Measurements from ENCODE around the gene KBTBD7.
"Not testable (repeated sequence)": the region's sequence is repeated elsewhere in the genome, so short reads cannot be mapped to it uniquely, and the experiment has no call there.

The KBTBD7 gene

DNA sequence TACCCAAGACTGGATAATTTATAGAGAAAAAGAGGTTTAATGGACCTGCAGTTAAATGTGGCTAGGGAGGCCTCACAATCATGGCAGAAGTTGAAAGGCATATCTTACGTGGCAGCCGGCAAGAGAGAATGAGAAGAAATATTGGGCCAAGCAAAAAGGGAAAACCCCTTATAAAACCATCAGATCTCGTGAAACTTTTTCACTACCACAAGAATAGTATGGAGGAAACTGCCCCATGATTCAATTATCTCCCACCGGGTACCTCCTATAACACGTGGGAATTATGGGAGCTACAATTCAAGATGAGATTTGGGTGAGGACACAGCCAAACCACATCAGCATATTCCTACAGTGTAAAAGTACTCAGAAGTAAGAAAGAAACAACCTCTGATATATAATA is 4.7 kb upstream of the KBTBD7 start:
- no peak for DNase-seq (ENCODE audit: low spot score)

DNA sequence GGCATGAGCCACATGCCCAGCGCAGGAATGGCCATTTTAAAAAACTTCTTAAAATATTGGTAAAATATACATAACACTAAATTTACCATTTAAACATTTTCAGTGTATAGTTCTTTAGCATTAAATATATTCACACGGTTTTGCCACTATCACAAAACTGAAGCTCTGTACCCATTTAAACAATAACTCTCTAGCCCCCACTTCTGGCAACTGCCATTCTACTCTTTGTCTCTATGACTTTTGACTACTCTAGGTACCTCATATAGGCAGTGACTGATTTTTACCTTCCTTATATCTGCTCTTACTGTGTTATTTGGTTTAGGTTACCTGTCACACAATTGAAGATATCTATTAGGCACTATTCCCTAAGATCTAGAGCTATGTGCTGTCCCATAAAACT is 2.3 kb upstream of the KBTBD7 start:
- DNase-seq (ENCODE audit: low spot score): no peak

DNA sequence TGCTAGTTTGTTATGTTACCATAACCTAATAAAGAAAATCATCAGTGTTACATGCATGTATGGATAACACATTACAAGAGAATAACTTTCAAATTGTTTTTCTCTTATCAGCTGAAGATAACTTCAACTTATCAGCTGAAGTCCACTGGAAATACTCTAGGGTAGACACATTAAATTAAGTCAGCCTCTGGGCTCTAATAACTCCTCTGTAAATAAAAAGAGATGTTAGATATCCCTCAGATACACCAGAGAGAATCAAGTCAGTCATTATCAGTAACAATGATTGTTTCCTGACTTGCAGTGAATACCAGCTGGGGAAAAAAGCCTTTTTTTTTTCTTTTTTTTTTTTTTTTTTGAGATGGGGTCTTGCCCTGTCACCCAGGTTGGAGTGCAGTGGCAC is 1.6 kb upstream of the KBTBD7 start:
- DNase-seq (ENCODE audit: low spot score): no peak

DNA sequence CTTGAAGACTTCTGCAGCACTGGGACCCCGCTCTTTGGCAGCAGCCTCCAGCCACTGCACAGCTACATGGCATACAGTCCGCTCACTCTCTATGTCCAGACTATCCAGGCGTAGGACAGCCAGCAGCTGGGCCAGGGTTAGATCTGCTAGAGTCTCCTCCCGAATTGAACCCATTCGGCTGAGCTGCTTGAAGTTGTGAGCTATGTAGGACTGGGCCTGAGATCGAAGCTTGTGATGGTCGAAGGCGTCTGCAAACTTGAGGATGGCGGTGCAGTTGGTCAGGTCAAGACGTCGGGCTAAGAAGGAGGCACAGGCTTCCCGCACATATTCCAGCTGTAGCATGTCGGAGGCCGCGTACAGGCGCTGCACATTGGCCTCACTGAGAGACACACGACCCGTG is 900 bp downstream of the KBTBD7 start:
- no peak for DNase-seq (ENCODE audit: low spot score)

DNA sequence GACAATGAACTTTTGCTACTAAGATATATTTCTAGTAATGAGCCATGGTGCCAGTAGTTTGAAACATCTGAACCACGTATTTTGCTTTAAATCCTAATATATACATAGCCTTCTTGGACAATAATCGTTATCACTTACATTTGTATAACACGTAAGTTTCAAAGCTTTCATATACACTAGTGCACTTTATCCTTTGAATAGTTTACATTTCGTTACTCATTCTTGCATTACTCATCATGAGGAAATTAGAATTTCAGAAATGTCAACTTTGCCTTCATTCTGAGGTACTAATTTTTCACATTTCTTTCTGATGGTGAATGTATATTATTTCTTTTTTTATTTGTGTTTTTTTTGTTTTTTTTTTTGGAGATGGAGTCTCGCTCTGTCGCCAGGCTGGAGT is 5.8 kb downstream of the KBTBD7 start:
- DNase-seq (ENCODE audit: low spot score): no peak

DNA sequence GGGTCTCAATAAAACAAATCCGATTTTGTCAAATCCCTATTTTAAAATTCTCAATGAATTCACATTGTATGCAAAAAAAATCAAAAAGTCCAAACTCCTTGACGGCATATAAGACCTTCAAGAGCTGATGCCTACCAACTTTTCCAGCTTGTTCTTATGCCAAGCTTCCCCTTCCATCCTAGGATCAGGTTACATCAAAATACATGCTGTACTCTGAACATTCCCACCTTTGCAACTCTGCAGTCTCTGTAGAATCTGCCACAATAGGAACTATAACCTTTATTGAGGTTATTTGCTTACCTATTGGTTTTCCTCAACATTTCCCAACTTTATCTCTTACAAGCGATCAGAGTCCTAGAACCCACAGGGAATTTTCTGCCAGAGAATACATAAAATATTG is 7.9 kb downstream of the KBTBD7 start:
- no peak for DNase-seq (ENCODE audit: low spot score)

DNA sequence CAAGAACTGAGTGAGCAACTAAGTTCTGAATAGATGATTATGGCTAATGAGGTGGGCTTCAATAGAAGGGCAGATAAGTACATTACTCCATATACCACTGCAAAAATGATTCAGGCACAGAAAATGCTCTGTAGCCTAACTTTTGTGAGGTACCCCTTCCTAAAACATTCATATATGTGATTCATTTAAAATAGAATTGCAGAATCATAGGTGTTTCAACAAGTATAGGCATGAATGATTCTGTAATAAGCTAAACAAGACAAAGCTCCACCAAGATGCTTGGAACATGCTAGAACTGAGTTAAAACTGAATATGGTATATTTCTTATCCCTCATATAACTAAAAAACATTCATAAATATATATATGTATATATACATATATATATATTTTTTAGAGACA is 12.1 kb downstream of the KBTBD7 start:
- DNase-seq (ENCODE audit: low spot score): no peak

DNA sequence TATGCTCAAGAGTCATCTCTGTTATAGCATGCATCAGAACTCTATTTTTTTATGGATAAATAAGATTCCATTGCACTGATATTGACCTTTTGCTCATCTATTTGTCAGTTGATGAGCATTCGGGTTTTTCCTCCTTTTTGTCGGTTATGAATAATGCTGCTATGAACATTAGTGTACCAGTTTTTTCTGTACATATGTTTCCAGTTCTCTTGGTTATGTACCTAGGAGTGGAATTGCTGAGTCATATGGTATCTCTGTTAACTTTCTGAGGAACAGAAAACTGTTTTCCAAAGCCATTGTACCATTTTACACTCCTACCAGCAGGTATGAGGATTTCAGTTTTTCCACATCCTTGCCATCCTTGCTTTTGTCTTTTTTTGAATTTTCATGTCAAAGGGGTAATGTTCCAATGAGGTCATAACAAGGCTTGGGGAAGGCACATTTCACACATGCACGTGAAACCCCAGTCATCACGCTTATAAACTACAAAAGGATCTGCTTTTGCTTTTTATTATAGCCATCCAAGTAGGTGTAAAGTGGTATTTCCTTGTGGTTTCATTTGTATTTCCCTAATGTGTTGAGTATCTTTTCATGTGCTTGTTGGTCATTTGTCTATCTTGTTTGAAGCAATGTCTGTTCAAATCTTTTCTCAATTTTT is 14.6 kb downstream of the KBTBD7 start:
- DNase-seq (ENCODE audit: low spot score): no peak

DNA sequence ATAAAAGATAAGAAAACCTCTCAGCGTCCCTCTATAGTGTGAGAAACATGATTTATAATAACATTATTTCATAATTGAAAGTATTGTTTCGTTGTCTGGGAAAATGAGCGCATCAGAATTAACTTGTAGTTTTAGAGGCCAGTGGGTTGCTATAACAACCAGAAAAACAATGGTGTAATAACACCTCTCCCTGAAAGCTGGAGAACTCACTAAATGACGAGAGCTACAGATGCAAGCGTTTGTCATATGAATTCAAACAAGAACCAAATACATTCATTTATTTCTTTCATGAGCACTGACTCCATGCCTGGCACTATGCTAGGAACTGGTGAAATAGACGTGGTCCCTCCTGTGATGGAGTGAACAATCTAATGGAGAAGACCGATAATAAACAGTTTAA is 16.3 kb downstream of the KBTBD7 start:
- DNase-seq (ENCODE audit: low spot score): no peak

DNA sequence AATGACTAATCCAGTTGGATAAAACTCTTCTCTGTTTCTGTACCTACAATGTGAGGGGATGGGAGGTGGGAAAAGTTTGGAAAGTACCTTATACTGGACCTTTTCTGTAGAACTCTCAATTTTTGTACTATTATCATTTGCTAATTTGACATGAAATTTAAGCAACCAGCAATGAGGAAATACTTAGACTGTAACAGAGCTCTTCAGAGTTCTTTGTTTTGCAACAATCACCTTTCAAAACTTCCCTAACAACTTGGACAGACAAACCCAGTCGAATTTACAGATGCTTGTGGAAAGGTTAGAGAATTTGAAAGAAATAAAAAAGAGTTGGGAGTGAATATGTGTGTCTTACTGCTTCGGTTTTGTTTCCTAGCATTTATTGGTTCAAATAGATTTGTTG is 16.8 kb downstream of the KBTBD7 start:
- DNase-seq (ENCODE audit: low spot score): no peak

DNA sequence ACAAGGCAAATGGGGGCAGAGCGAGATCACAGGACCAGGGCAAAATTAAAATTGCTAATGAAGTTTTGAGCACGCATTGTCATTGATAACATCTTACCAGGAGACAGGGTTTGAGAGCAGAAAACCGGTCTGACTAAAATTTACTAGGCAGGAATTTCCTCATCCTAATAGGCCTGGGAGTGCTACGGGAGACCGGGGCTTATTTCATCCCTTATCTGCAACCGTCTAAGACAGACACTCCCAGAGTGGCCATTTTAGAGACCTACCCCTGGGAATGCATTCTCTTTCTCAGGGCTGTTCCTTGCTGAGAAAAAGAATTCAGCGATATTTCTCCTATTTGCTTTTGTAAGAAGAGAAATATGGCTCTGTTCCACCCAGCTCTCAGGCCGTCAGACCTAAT is 18.8 kb downstream of the KBTBD7 start:
- not testable (repeated sequence) for DNase-seq (ENCODE audit: low spot score)

DNA sequence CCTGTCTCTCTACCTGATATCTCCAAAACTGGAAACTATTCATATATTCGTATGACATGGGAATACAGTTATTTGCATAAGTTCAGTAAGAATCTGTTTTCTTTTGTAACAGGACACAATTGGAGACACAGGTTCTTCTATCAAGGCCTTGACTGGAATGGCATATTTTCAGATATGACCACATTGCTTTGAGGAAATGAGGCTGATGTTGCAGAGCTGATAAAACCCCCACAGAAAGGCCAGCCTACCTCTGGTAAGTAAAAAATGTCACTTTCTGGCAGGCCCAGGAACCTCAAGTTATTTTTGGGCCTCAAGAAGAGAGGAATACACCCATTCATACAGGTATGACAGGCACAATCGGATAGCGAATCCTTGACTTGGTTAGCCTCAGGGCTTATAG is 32.2 kb downstream of the KBTBD7 start:
- no peak for DNase-seq (ENCODE audit: low spot score)

DNA sequence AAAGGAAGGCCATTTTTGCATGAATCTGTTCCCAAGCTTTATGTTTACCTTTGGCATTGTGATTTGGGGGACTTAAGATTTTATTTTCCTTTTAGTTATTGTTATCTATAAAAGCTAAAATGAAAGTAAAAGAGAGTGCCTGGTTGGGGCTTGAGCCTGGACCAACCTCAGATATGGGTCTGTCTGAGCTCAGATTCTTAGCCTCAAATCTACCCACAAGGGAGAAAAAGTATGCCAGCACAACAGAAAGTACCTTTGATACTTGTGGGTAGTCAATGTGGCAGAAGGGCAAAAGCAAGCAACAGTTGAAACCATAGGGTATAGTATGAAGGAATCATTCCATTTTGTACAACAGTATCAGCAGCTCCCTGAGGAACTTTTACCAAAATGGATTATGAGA is 35.2 kb downstream of the KBTBD7 start:
- no peak for DNase-seq (ENCODE audit: low spot score)

DNA sequence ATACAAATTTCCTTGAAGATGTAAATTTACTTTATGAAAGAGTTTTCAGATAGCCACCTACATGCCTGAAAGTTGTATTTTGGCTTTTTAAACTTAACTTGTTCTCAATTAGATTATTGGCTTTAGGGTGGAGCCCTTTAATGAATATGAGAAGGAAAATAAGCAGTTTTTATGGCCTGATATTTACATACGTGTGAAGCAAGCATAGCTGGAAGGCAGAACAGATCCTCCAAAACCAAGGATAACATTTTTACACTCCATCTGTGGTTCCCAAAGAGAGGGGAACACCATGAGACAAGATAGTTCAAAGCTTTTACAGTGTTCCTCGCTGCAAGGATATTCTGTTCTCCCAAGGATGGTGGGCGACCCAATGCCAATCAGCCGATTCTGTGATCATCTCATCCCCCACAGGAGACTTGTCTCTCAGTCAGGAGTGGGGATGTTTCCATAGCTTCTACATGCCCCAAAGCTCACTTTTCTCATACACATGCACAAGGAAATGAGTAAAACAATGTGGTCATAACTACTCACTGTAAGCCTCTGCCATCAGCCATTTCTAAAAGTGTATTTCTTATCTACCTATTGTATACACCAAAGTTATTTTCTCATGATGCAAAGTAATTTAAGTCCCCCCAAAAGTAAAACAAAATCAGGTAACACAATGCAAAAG is 37.2 kb downstream of the KBTBD7 start:
- DNase-seq (ENCODE audit: low spot score): no peak

DNA sequence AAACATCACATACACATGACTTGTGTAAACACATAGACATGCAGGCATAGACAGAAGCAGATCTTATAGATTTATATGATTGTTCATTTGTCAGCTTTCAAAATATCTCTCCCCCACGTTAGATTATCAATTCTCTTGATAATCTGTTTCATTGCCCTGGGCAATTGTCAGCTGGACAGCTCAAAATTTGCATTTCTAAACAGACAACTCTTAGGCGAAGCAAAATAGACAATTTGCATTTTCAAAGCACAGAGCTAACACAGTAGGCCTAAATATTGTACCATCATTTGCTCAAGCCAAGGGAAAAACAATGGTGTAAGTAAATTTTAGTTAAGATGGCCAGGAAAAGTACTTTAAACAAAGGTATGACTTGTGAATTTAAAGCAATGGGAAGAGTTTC is 37.7 kb downstream of the KBTBD7 start:
- no peak for DNase-seq (ENCODE audit: low spot score)

DNA sequence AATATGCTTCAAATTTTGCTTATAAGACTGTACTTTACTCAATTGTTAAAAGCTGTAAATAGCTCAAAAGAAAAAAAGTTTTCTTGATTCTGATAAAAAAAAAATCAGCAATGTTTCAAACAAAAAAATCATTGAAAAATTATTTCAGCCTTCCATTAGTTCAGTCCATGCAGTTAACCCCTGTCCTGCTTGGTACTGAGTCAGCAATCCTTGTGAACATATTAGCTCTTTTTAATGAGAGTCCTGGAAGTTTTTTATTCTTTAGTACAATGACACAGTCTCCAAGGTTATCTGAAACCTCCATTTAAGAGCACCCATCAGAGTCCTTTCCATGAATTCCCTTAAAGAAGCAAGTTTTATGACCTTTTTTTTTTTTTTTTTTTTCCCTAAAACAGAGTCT is 40.3 kb downstream of the KBTBD7 start:
- DNase-seq (ENCODE audit: low spot score): no peak

DNA sequence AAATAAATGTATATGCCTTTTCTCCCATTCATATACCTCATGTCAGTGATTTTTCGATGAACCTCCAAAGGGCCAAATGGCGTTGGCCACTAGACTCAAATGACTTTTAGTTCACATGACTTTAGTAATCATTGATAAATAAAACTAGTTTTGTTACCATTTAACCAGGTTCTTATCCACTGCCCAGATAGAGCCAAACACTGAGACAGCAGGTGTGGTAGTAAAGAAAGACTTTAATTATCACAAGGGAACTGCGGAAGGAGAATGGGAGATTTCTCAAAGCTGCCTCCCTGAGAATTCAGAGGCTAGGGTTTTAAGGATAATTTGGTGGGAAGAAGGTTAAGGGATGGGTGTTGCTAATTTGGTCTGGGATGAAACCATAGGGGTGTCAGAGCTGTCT is 42.4 kb downstream of the KBTBD7 start:
- no peak for DNase-seq (ENCODE audit: low spot score)

DNA sequence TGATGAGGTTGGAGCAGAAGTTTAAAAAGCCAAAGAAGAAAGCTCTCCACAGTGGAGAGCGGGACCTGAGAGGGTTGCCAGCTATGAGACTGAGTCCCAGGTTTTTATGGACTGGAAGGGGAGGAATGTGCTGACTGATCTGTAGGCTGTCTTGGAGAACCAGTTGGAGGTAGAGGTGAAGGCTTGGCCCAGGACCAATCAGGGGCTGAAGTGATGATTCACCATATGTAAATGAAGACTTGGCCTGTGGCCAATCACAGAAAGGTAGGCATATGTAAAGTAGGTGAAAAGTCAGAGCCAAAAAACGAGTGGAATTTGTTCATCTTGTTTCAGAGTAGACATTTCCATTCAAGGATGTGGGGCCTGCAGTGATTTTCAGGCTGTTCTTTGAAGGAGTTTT is 44.3 kb downstream of the KBTBD7 start:
- no peak for DNase-seq (ENCODE audit: low spot score)

DNA sequence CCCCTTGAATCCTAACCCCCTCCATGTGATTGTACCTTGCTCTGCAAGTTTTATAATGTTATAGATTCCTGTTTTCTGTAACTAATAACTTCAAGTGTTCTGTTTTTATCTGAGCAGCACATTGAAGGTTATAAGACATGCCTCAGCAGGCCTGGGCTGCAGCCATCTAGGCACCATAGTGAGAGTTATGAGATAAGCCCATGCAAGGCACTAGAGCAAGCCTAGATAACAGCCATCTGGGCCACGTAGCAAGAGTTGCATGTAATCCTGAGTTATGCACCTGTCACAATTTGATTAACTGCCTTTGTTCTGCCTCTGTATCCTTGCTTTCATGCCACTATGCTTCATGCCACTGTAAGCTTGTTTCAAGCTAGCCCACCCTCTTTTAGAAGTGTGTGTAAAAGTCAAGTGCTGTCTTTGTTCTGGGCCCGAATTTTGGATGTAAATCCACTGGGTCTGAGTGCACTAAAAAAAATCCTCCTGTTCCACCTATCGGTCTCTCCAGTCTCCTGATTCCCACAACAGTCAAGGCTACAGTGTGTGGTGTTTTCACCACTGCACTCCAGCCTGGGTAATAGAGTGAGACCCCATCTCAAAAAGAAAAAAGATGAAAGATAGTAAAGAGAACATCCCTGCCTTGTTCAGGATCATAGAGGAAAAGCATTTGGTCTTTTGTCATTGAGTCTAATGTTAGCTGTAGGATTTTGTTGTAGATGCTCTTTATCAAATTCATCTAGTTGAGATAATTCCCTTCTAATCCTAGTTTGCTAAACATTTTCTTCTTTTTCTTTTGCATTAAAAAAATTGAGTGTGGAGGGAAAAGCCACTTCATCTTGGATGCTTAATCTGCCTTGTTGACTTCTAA is 45.7 kb downstream of the KBTBD7 start:
- no peak for DNase-seq (ENCODE audit: low spot score)

DNA sequence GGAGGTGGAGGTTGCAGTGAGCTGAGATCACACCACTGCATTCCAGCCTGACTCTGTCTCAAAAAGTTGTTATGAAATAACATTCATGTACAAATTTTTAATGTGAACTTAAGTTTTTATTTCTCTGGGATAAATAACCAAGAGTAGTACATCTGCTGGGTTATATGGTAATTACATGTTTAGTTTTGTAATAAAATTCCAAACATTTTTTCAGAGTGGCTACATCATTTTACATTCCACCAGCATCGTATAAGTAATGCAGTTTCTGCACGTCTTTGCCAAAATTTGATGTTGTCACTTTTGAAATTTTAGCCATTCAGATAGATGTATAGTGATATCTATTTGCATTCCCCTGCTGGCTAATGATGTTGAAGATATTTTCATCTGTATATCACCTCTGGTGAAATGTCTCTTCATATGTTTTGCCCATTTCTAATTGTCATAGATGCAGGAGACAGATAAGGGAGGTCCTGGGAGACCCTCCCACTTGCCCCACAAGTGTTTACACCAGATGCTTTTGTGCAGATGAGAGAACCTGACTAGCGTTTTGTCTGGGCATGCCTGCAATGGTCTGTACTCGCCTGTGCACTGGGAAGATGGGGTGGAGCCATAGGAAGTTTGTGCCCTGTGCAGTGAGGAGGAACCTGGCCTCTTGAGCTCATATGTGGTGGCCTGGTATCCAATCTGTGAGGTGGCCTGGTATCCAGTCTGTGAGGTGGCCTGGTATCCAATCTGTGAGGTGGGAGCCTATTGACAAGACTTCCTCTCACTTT is 49.0 kb downstream of the KBTBD7 start:
- DNase-seq (ENCODE audit: low spot score): no peak

DNA sequence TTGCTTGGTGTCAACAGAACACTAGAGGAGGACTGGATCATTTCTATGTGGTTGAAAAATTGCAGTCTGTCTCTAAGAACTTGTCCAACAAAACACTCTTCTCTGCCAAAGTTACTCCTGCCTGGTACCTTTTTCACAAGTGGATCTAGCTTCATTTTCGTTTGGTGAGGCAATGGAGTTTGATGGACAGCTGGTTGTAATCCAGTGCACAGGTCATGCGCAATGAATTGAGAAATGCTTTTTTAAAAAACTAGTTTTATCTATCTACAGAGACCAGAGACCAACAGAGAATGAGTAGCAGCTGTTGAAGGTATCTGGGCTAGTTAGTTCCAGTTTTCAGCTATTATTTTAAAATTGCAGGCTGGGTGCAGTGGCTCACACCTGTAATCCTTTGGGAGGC is 49.8 kb downstream of the KBTBD7 start:
- DNase-seq (ENCODE audit: low spot score): no peak

All from CD4-positive, alpha-beta T cell treated with Interleukin-2 at 100 ng/mL for 4 hours (primary cell).